ENCODE results near the gene FOXK1.

DNA sequence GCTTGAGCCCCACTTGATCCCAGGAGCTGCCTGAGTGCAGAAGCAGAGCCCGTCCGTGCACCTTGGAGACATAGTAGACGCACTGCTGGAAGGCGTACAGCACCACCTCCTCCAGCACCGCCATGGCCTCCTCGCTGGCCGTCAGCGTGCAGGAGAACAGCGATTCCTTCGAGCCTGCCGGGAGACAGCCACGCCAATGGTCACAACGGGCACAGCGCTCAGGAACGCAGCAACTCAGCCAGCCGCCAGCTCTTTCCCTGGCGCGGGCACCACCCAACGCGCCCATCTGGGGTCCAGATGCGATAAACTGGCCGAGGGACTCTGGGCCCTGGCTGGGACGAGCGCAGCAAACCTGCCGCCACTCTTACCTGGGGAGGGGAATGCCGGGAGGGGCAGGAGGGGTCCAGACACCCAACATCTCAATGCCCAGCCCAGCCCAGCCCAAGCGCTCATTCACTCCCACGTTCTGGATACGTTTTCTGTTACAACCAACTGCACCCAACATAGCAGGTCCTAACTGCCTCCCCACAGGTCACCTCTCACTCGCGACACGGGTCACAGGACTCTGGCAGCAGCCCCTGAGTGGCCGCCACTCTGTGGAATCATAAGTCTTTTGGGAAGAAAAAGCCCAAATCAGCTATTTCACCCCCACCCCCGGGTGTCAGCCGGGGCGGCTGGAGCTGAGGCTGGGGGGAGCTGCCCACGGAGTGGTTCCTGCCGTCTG lies 135.2 kb downstream of the FOXK1 start:
- TF ChIP-seq, protein P1, sequence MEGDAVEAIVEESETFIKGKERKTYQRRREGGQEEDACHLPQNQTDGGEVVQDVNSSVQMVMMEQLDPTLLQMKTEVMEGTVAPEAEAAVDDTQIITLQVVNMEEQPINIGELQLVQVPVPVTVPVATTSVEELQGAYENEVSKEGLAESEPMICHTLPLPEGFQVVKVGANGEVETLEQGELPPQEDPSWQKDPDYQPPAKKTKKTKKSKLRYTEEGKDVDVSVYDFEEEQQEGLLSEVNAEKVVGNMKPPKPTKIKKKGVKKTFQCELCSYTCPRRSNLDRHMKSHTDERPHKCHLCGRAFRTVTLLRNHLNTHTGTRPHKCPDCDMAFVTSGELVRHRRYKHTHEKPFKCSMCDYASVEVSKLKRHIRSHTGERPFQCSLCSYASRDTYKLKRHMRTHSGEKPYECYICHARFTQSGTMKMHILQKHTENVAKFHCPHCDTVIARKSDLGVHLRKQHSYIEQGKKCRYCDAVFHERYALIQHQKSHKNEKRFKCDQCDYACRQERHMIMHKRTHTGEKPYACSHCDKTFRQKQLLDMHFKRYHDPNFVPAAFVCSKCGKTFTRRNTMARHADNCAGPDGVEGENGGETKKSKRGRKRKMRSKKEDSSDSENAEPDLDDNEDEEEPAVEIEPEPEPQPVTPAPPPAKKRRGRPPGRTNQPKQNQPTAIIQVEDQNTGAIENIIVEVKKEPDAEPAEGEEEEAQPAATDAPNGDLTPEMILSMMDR (IDR thresholded peaks at IDR 0.05): no peak
- no peak for TF ChIP-seq ZFX (IDR thresholded peaks at IDR 0.05; ENCODE audit: borderline replicate concordance)

All from 22Rv1 (cell line).